Vagina (tissue), 2 donors: ENCODE measurements around the gene IWS1. TPM values are rescaled to one million over a fixed set of nuclear protein-coding genes. Genes with fewer than 3 reads are reported as not detected.

ENCODE experiments used
- DNase-seq, 2 donors: peaks; one replicate each; pipeline ENCODE4 v3.0.0-alpha.2; 2017; ENCODE audit errors: extremely low spot score in 2 of 2
- H3K27ac ChIP-seq: fragments of 200-600 bp; sonication (generic); one replicate; pipeline ENCODE4 v1.5.1; 2019
- H3K27me3 ChIP-seq: fragments of 200-600 bp; sonication (generic); one replicate; pipeline ENCODE4 v1.5.1; 2019
- H3K36me3 ChIP-seq, 2 donors: fragments of 200-600 bp; sonication (generic); one replicate each; pipeline ENCODE4 v1.5.1; 2017 to 2019
- H3K4me1 ChIP-seq: fragments of 200-600 bp; sonication (generic); one replicate; pipeline ENCODE4 v1.5.1; 2019
- H3K4me3 ChIP-seq, 2 donors: fragments of 200-600 bp; sonication (generic); 1 replicate in 1 of 2; 2 replicates in 1 of 2; pipeline ENCODE4 v1.5.1; 2016 to 2019
- H3K9me3 ChIP-seq: fragments of 200-600 bp; sonication (generic); one replicate; pipeline ENCODE4 v1.5.1; 2019
- CTCF ChIP-seq, 3 experiments: fragments of 450-650 bp in 2 of 3; fragments of 200-600 bp in 1 of 3; sonication (generic) in 1 of 3; IDR thresholded peaks; one replicate each; pipeline ENCODE4 v1.5.1; 2017 to 2019; ENCODE audit warnings: antibody characterized with exemption in 3 of 3, mild to moderate bottlenecking in 2 of 3, moderate library complexity in 2 of 3
- POLR2A ChIP-seq, 2 donors: fragments of 450-650 bp; IDR thresholded peaks; one replicate each; pipeline ENCODE4 v1.6.1; 2017; ENCODE audit warnings: antibody characterized with exemption in 2 of 2, mild to moderate bottlenecking in 2 of 2, moderate library complexity in 2 of 2
- POLR2AphosphoS5 ChIP-seq, 2 donors: sonication (generic); formaldehyde crosslinking; IDR thresholded peaks; one replicate each; pipeline ENCODE4 v1.9.0; 2017; ENCODE audit warnings: antibody characterized with exemption in 2 of 2, mild to moderate bottlenecking in 2 of 2, low read depth in 1 of 2; ENCODE audit not compliant: insufficient read depth in 1 of 2
- intact Hi-C: fragments of 100-400 bp; cut with DNase I; formaldehyde crosslinking; loops from one replicate; pipeline ENCODE4 v1.15.1; 2023
- total RNA-seq: library from RNA; depleted of rRNA; stranded (reverse); fragments of >200 nt; gene quantifications from one replicate; pipeline ENCODE4 v1.2.3, GENCODE V29; 2016

IWS1 gene
- total RNA-seq, 1 donor from 2014 or later: 40.8 TPM

- Histone ChIP-seq H3K4me1 (peaks cover 13% of the 10 kb centered on the region), H3K27me3 (no peaks in the 10 kb centered on the region), H3K27ac (no peak overlapping the region), H3K9me3 (no peaks in the 10 kb centered on the region), H3K4me3 (no peak overlapping the region), H3K36me3 (no peaks in the 10 kb centered on the region)
- intact Hi-C loops: no loop called here
- DNase-seq: peak in 1 of 2 donors; percentile 92
- no peak for TF ChIP-seq CTCF (IDR thresholded peaks at IDR 0.05)
- TF ChIP-seq POLR2AphosphoS5 (IDR thresholded peaks at IDR 0.05; ENCODE audit: insufficient read depth in 1 of 2, low read depth in 1 of 2): no peak
- no peak for TF ChIP-seq POLR2A (IDR thresholded peaks at IDR 0.05)
These were observed 39.2 kb upstream of the IWS1 start for GRCh38 chr2:127565261-127566138.

GRCh38 chr2:127564429-127565260 lies 38.4 kb upstream of the IWS1 start:
- no peaks in the 10 kb centered on the region for H3K9me3 ChIP-seq
- H3K36me3 ChIP-seq: no peaks in the 10 kb centered on the region
- H3K27ac ChIP-seq: no peak overlapping the region
- intact Hi-C loops: no loop called here
- H3K4me3 ChIP-seq: no peak overlapping the region
- H3K4me1 ChIP-seq: peaks cover 8% of the 10 kb centered on the region
- DNase-seq: peak; percentile 69 to 92
- no peaks in the 10 kb centered on the region for H3K27me3 ChIP-seq
- no peak for TF ChIP-seq POLR2A (IDR thresholded peaks at IDR 0.05)
- no peak for TF ChIP-seq CTCF (IDR thresholded peaks at IDR 0.05)
- TF ChIP-seq POLR2AphosphoS5 (IDR thresholded peaks at IDR 0.05; ENCODE audit: insufficient read depth in 1 of 2, low read depth in 1 of 2): no peak

GRCh38 chr2:127563458-127564428 lies 37.5 kb upstream of the IWS1 start:
- TF ChIP-seq POLR2AphosphoS5 (IDR thresholded peaks at IDR 0.05; ENCODE audit: insufficient read depth in 1 of 2, low read depth in 1 of 2) (no peak), CTCF (IDR thresholded peaks at IDR 0.05) (no peak), POLR2A (IDR thresholded peaks at IDR 0.05) (no peak)

GRCh38 chr2:127562936-127563335 lies 36.6 kb upstream of the IWS1 start:
- Histone ChIP-seq H3K4me1 (no peaks in the 10 kb centered on the region), H3K36me3 (no peaks in the 10 kb centered on the region), H3K27ac (no peak overlapping the region), H3K9me3 (no peaks in the 10 kb centered on the region), H3K4me3 (no peak overlapping the region), H3K27me3 (no peaks in the 10 kb centered on the region)
- DNase-seq: no peak
- TF ChIP-seq POLR2AphosphoS5 (IDR thresholded peaks at IDR 0.05; ENCODE audit: insufficient read depth in 1 of 2, low read depth in 1 of 2) (no peak), CTCF (IDR thresholded peaks at IDR 0.05) (no peak), POLR2A (IDR thresholded peaks at IDR 0.05) (no peak)
- intact Hi-C loops: no loop called here

More at GRCh38 chr2:127563458-127564428, 37.5 kb upstream of the IWS1 start:
- Histone ChIP-seq H3K4me3 (no peak overlapping the region), H3K9me3 (no peaks in the 10 kb centered on the region), H3K27ac (no peak overlapping the region), H3K4me1 (no peaks in the 10 kb centered on the region), H3K36me3 (no peaks in the 10 kb centered on the region), H3K27me3 (no peaks in the 10 kb centered on the region)
- intact Hi-C loops: no loop called here
- peak; percentile 71 to 89 for DNase-seq
